ENCODE results near the gene SAMSN1. TPM values are rescaled to one million over a fixed set of nuclear protein-coding genes. Genes with fewer than 3 reads are reported as not detected.

Gene SAMSN1
- polyA plus RNA-seq, 1 of the 3 experiments (the other 2 are of a cell fraction): not detected

DNA sequence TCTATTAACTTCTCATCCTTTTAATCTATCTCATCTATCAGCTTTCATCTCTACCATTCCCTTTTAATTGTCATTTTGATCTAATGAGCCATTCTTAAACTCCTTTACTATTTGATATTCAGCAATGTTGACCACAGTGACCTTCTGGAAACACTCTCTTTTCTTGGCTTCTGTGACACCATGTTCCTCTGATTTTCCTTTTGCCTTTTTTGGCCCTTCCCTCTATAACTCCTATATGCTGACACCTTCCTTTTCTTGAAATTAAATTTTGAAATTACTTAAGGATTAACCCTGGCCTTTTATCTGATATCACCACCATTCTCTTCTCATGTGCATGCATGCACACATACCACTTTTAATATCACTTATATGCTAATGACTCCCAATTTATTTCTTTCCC lies 41.2 kb upstream of the SAMSN1 start (continued):
- TF ChIP-seq, protein P1, sequence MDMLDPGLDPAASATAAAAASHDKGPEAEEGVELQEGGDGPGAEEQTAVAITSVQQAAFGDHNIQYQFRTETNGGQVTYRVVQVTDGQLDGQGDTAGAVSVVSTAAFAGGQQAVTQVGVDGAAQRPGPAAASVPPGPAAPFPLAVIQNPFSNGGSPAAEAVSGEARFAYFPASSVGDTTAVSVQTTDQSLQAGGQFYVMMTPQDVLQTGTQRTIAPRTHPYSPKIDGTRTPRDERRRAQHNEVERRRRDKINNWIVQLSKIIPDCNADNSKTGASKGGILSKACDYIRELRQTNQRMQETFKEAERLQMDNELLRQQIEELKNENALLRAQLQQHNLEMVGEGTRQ (IDR thresholded peaks at IDR 0.05; ENCODE audit: borderline replicate concordance, low read depth, low read length): no peak
- TF ChIP-seq MEF2A (IDR thresholded peaks at IDR 0.05; ENCODE audit: borderline replicate concordance, low read depth): no peak

DNA sequence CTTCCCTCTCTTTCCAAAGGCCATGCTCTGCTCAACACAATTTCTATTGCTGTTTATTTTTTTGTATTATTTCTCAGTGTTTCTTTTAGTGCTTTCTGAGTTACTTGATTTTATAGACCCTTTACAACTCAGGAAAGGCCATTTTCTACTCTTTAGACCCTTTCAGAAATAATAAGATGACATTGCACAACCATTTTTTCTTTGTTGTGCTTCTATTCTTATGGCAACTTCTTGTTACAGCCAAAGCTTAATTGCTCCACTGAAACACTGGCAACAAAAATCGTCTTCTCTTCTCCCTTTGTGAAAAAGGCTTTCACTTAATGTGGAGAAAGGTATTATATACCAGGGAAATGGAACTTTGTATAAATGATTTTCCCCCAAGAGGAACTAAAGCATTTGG lies 39.0 kb upstream of the SAMSN1 start:
- ChIA-PET POLR2A (no interaction called here), CTCF (no interaction called here)
- TF ChIP-seq, protein P2, sequence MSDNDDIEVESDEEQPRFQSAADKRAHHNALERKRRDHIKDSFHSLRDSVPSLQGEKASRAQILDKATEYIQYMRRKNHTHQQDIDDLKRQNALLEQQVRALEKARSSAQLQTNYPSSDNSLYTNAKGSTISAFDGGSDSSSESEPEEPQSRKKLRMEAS (IDR thresholded peaks at IDR 0.05; ENCODE audit: low read depth): no peak
- TF ChIP-seq, protein P3, sequence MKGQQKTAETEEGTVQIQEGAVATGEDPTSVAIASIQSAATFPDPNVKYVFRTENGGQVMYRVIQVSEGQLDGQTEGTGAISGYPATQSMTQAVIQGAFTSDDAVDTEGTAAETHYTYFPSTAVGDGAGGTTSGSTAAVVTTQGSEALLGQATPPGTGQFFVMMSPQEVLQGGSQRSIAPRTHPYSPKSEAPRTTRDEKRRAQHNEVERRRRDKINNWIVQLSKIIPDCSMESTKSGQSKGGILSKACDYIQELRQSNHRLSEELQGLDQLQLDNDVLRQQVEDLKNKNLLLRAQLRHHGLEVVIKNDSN (IDR thresholded peaks at IDR 0.05; ENCODE audit: borderline replicate concordance, low read depth): no peak
- TF ChIP-seq EP300 (IDR thresholded peaks at IDR 0.05; ENCODE audit: borderline replicate concordance in 1 of 2, low read depth in 1 of 2, low read length in 1 of 2): no peak
- TF ChIP-seq RXRA (IDR thresholded peaks at IDR 0.05; ENCODE audit: borderline replicate concordance, low read depth): no peak
- TF ChIP-seq FOXJ3 (CRISPR knock-in tag; IDR thresholded peaks at IDR 0.05): no peak
- TF ChIP-seq RAD21 (IDR thresholded peaks at IDR 0.05; ENCODE audit: low read length): no peak
- no peak for TF ChIP-seq MXI1 (IDR thresholded peaks at IDR 0.05; ENCODE audit: low read depth, low read length)
- TF ChIP-seq NFIC (IDR thresholded peaks at IDR 0.05; ENCODE audit: borderline replicate concordance): no peak
- no peak for TF ChIP-seq GABPA (IDR thresholded peaks at IDR 0.05; ENCODE audit: low read depth)
- no peak for TF ChIP-seq NRF1 (IDR thresholded peaks at IDR 0.05; ENCODE audit: low read depth, low read length)
- TF ChIP-seq FOSL2 (IDR thresholded peaks at IDR 0.05; ENCODE audit: borderline replicate concordance, low read depth): no peak
- no peak for TF ChIP-seq YY1 (IDR thresholded peaks at IDR 0.05; ENCODE audit: low read depth)
- Histone ChIP-seq H3K27me3 (ENCODE audit: insufficient read depth) (no peaks in the 10 kb centered on the region), H2AFZ (ENCODE audit: low read depth) (no peak overlapping the region), H3K79me2 (ENCODE audit: insufficient read depth) (no peaks in the 10 kb centered on the region), H3K9me2 (no peaks in the 10 kb centered on the region), H3K4me1 (ENCODE audit: control insufficient read depth in 1 of 2, insufficient read depth in 2 of 2, low read depth in 1 of 2, low read length in 1 of 2) (no peaks in the 10 kb centered on the region), H3K4me3 (ENCODE audit: low read depth in 2 of 2, low read length in 1 of 2) (no peak overlapping the region), H3K27ac (ENCODE audit: low read depth in 2 of 2, low read length in 1 of 2) (no peak overlapping the region), H3F3A (replicated peaks; ENCODE audit: insufficient read depth) (no peaks in the 10 kb centered on the region), H3K36me3 (replicated peaks in 1 of 2; ENCODE audit: control insufficient read depth in 1 of 2, insufficient read depth in 2 of 2, low read length in 1 of 2) (no peaks in the 10 kb centered on the region), H3K9me3 (no peaks in the 10 kb centered on the region), H3K9ac (no peak overlapping the region), H3K4me2 (no peak overlapping the region), H4K20me1 (ENCODE audit: insufficient read depth) (no peaks in the 10 kb centered on the region)
- no peak for DNase-seq
- WGBS (ENCODE audit: low lambda C conversion rate): 0% methylated on average over 1 of the region's 1 CpG

DNA sequence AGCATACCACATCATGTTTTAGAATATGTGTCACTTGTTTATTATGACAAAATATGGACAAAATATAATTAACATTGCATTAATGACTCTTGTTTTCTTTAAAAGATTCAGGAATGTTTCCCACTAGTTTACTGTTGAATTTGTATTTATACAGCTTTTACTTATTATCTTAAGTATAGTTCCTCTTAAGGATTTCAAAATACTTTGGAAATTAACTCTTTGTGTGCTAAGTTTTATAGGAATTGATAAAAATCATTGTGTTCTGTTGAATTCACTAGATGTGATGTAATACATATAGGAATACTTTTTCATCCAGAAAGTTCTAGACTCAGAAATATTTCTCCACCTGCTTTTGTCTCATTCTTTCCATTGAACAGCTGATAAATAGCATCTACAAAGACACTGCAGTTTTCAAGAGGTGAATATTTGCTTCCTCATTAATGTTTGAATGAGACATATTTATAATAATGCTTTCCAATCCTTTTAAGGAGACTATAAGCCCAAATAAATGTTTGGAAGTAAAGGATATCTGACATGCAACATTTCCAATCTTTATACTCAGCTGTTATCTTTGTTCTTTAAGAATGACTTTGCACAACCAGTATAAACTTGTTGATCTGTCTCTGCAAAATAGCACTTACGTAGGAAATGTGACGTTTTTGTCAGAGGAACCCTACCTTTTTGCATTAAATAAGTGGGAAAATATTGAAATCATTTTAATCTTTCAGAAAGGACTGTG lies 38.4 kb upstream of the SAMSN1 start:
- no peaks in the 10 kb centered on the region for H3K36me3 ChIP-seq (replicated peaks in 1 of 2; ENCODE audit: control insufficient read depth in 1 of 2, insufficient read depth in 2 of 2, low read length in 1 of 2)
- H3K4me1 ChIP-seq (ENCODE audit: control insufficient read depth in 1 of 2, insufficient read depth in 2 of 2, low read depth in 1 of 2, low read length in 1 of 2): no peaks in the 10 kb centered on the region
- no peaks in the 10 kb centered on the region for H3K27me3 ChIP-seq (ENCODE audit: insufficient read depth)
- ChIA-PET POLR2A (no interaction called here), CTCF (no interaction called here)
- WGBS (ENCODE audit: low lambda C conversion rate): 8% methylated on average over 2 of the region's 2 CpGs
- TF ChIP-seq GABPA (IDR thresholded peaks at IDR 0.05; ENCODE audit: low read depth): no peak
- no peaks in the 10 kb centered on the region for H3F3A ChIP-seq (replicated peaks; ENCODE audit: insufficient read depth)
- H3K4me2 ChIP-seq: no peak overlapping the region
- no peak overlapping the region for H3K9ac ChIP-seq
- no peak overlapping the region for H3K4me3 ChIP-seq (ENCODE audit: low read depth in 2 of 2, low read length in 1 of 2)
- no peak overlapping the region for H3K27ac ChIP-seq (ENCODE audit: low read depth in 2 of 2, low read length in 1 of 2)
- no peaks in the 10 kb centered on the region for H3K9me2 ChIP-seq
- DNase-seq: no peak
- no peaks in the 10 kb centered on the region for H3K9me3 ChIP-seq
- no peak overlapping the region for H2AFZ ChIP-seq (ENCODE audit: low read depth)
- H4K20me1 ChIP-seq (ENCODE audit: insufficient read depth): no peaks in the 10 kb centered on the region
- no peaks in the 10 kb centered on the region for H3K79me2 ChIP-seq (ENCODE audit: insufficient read depth)

Data from SK-N-SH (cell line).